Measurements from ENCODE around the gene FAM181B.
"Not testable (repeated sequence)": the region's sequence is repeated elsewhere in the genome, so short reads cannot be mapped to it uniquely, and the experiment has no call there.

Gene FAM181B

DNA sequence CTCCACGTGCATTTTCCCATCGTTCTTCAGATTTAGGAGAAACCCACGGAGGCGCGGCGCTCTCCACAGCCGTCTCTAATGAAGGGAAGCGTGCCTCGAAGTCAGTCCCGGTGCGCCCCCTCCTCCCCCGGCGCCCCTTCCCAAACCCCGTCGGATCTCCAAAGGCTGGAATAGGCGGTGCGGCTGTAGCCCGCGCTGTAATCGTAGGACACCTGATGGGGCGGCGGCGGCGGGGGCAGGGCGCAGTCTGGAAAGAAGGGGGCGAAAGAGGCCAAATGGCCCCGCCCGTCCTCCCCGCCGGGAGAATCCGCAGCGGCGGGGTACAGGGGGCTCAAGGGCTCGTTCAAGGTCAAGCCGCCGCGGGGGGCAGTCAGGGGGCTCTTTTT lies 1.3 kb downstream of the FAM181B start:
- DNase-seq = no peak

GRCh38 chr11:82731691-82732277 lies 1.9 kb downstream of the FAM181B start:
- DNase-seq = no peak

GRCh38 chr11:82730754-82731153 lies 2.9 kb downstream of the FAM181B start:
- DNase-seq = no peak

DNA sequence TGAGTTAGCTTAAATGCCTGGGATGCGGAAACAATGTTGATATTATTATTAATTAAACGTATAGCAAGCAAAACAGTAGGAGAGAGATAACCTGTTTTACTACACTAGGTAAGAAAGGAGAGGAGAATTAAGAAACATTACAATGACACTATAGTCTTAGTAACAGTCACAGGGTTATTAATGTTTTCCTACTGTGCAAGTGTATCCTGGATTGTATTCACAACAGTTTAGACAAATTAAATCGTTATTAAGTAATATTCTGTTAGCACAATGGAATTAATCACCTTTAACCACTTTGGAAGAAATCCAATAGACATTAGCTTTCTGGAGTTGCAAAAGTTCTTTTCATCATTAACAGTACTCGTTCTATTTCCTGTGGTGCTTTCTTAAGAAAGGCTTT lies 3.4 kb downstream of the FAM181B start:
- DNase-seq = no peak

GRCh38 chr11:82724026-82724425 lies 9.6 kb downstream of the FAM181B start:
- DNase-seq = no peak

DNA sequence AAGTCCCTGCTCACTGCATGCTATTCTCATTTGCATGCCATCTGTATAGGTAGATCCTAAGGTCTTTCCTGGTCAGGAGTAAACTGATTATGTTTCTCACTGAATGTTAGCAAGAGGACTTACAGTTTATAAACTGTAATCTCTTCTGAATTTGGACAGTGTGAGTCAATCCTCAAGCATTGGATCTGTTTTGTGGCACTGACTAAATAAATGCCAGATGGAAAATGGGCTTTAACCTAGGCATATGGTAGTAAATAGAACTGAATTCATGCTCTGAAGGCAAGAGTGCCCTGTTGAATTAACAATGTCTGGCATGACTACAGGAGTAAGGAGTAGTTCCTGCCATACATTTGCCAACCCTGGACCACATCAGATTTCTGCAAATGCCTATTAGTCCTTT lies 11.4 kb downstream of the FAM181B start:
- no peak for DNase-seq

- DNase-seq = no peak
Observed at GRCh38 chr11:82720267-82721065, 13.2 kb downstream of the FAM181B start.

- no peak for DNase-seq
Observed at GRCh38 chr11:82719361-82720105, 14.1 kb downstream of the FAM181B start.

- DNase-seq = no peak
Observed at GRCh38 chr11:82718821-82719220, 14.8 kb downstream of the FAM181B start.

DNA sequence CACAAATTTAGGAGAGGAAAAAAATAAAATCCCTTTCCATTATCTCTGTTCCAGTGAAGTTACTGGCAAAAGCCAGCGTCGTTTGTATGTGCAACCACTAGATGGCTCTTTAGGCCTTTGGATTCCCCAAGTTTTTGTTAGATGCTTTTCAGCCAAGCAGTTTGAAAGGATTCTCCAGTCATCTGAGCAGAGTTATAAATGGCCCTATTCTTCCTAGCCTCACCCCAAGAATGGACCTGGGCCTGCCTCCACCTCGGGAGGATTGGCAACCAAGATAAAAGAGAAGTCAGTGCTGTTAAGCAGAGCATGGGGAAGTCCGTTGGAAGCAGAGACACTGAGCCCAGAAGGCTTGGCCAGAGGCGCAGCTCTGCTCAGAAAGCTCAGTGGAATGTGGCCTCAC lies 15.4 kb downstream of the FAM181B start:
- no peak for DNase-seq

GRCh38 chr11:82714346-82715174 lies 19.1 kb downstream of the FAM181B start:
- no peak for DNase-seq

DNA sequence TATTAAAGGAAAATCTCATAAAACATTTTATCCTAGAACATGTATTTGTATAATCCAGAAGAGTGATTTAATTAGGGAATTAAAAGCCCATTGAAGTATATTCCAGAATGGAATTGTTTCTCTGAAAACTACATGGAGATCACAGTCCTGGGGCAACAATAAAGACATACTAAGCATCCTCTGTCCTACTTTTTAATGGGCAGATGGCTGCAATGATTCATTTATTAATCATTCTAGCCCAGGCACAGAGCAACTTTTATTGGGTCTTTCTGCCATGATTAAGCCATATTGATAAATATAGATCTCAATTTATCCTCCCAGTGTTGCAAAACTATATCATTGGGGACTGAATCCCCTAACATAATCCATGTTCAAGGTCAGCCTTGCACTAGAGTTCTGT lies 22.0 kb downstream of the FAM181B start:
- no peak for DNase-seq

DNA sequence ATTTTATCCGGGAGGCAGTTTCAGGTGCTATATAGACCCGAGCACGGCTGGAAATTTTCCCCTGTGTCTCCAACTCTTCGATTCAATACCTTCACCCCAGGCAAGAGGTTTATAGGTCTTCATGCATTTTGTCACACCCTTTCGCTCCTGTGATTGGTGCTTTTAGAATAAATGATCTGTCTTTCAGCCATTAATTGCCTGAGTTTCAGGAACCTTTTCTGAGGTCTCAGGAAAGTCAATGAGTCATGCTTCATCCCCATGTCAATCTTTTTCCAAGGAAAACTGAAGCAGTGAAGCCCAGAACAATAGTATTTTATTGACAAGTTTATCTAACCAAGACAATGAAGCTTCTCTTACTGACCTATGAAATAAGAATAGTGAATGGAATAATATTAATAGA lies 29.9 kb downstream of the FAM181B start:
- no peak for DNase-seq

- no peak for DNase-seq
Observed at GRCh38 chr11:82703226-82703625, 30.4 kb downstream of the FAM181B start.

DNA sequence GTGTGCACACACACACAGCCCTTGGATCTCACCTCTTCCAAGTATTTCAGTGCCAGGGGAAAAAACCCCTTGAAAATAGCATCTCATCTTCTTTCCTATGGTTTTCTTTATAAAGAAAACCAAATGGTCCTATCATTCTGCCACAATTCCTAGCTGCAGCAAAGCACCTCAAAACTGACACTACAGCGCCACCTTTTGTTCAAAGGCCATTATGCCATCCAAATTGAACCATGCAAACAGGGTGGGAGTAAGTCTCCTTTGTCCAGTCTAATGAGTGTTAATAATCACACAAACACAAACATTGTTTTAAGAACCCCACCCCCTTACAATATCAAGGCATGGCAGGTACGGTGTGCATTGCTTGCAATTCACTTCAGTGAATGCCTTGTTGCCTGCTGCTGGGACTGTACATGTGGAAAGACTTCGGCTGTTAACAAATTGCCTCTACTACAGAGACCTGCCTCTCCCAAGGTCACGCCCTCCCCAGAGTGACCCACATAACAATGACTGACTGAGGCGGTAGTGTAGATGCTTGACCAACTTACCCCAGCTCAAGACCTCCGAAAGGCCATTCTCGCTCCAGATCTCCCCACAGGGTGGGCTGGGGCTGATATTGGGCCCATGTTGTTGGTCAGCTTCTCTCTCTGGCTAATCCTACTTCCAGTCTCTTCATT lies 31.7 kb downstream of the FAM181B start:
- DNase-seq = no peak

DNA sequence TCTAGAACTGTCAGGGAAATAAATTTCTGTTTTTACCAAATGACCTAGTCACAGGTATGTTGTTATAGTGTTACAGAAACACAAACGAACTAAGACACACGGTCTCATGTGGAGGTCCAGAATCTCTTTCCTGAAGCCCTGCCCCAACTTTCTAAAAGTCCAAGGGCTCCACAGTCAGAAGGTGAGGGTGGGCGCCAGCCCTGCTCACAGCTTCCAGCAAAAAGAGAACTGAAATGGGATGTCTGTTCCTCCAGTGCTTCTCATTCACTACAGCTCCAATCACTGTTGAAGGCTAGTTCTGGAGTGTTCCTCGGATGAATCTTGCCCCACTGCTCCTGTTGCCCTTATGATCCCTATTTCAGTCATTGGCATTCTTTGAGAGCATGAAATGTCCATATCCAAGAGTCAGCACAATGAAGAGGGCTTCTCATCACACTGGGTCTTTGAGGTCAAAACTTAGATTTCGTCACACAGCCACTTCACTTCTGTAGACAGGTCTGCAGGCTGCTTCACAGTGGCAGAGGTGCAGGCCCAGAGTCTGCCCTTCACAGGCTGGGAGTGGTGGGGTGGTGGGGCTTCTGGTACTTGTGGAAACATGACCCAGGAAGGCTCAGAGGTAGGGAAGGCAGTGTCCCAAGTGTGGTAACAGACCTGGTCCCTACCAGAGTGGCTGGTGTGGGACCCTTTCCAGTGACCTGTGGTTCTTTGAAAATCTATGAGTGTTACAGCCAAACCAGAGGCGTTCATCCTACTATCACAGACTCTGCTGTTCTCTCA lies 34.9 kb downstream of the FAM181B start:
- no peak for DNase-seq

- no peak for DNase-seq
Observed at GRCh38 chr11:82692981-82693380, 40.7 kb downstream of the FAM181B start.

DNA sequence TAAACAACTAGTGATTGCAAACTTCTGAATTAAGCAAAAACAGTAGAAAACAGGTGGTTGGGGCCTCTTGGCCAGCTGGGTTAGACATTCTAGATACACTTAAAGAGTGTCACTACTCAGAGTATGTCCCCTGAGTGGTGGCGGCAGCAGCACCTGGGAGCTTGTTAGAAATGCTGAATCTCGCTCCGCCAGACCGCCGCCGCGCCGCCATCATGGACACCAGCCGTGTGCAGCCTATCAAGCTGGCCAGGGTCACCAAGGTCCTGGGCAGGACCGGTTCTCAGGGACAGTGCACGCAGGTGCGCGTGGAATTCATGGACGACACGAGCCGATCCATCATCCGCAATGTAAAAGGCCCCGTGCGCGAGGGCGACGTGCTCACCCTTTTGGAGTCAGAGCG lies 44.3 kb downstream of the FAM181B start:
- DNase-seq = not testable (repeated sequence)

- DNase-seq = no peak
Observed at GRCh38 chr11:82686211-82686610, 47.5 kb downstream of the FAM181B start.

DNA sequence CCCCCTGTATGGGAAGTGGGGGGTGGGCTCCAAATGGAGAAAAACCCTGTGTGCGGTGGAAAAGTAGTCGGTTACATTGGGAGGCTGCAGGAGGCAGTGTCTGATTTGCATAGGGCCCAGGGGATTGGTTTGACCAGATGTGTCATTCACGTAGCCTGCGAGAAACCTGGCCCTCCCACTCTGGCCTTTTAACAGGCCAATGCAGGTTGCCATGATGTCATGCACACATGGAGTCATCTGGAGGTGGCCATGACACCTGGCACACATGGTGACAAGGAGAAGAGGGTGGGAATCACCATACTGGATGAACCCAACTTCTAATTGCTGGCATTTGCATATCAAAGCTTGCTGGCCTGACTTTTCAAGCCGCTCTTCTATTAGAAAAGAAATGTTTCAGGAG lies 50.6 kb downstream of the FAM181B start:
- no peak for DNase-seq

- DNase-seq = no peak
Observed at GRCh38 chr11:82682003-82682751, 51.5 kb downstream of the FAM181B start.
